ENCODE results near the gene POLRMT.

Gene POLRMT

GRCh38 chr19:678791-679388 is 45.6 kb upstream of the POLRMT start:
- DNase-seq (ENCODE audit: low read depth), result no peak
- no peak for TF ChIP-seq CTCF (conservative IDR thresholded peaks at IDR 0.05; ENCODE audit: low read length)
- H3K4me3 ChIP-seq (ENCODE audit: low read length), result peak overlapping the region; percentile 58

- peak overlapping the region; percentile 86 for H3K4me3 ChIP-seq (ENCODE audit: low read length)
- no peak for DNase-seq (ENCODE audit: low read depth)
These were observed 44.5 kb upstream of the POLRMT start for GRCh38 chr19:677601-678436.

GRCh38 chr19:677201-677600 is 43.9 kb upstream of the POLRMT start:
- DNase-seq (ENCODE audit: low read depth), result peak; percentile 82
- peak overlapping the region; percentile 86 for H3K4me3 ChIP-seq (ENCODE audit: low read length)
- TF ChIP-seq CTCF (conservative IDR thresholded peaks at IDR 0.05; ENCODE audit: low read length), result no peak

More at GRCh38 chr19:677601-678436, 44.5 kb upstream of the POLRMT start:
- no peak for TF ChIP-seq CTCF (conservative IDR thresholded peaks at IDR 0.05; ENCODE audit: low read length)

- no peak for DNase-seq (ENCODE audit: low read depth)
- peak within 1 kb of the TSS; percentile 86 for H3K4me3 ChIP-seq (ENCODE audit: low read length)
- no peak for TF ChIP-seq CTCF (conservative IDR thresholded peaks at IDR 0.05; ENCODE audit: low read length)
These were observed 43.2 kb upstream of the POLRMT start, which contains the start of gene FSTL3 for GRCh38 chr19:676339-677105. Gene FSTL3 (plus strand): TSS chr19:676392. CDS start chr19:676424, 32 bp downstream.

GRCh38 chr19:676007-676338 is 42.6 kb upstream of the POLRMT start:
- no peak for DNase-seq (ENCODE audit: low read depth)
- H3K4me3 ChIP-seq (ENCODE audit: low read length), result peak overlapping the region; percentile 46
- no peak for TF ChIP-seq CTCF (conservative IDR thresholded peaks at IDR 0.05; ENCODE audit: low read length)

GRCh38 chr19:674282-675151 is 41.2 kb upstream of the POLRMT start:
- no peak for DNase-seq (ENCODE audit: low read depth)
- no peak for TF ChIP-seq CTCF (conservative IDR thresholded peaks at IDR 0.05; ENCODE audit: low read length)
- H3K4me3 ChIP-seq (ENCODE audit: low read length), result no peak overlapping the region

Data from AG10803 (cell line).